IMR-90 (cell line): ENCODE data around the gene TUBA1A. TPM values are rescaled to one million over a fixed set of nuclear protein-coding genes. Genes with fewer than 3 reads are reported as not detected.

Experiments
- ATAC-seq: fragments of 200-7000 bp; cut with Tn5 transposase; 2 replicates; pipeline ENCODE4 v1.9.1; 2020; ENCODE audit warnings: low read depth, mild to moderate bottlenecking, moderate library complexity
- BruUV-seq: library from RNA; stranded (reverse); fragments of 400-500 nt; replicated peaks from 2 replicates; lab custom pipeline; 2021; lab: Mats Ljungman, UMichigan
- CTCF ChIA-PET: fragments of 300-600 bp; formaldehyde crosslinking; extraction: SDS; loops from one replicate; lab custom pipeline; 2021; ENCODE audit warnings: antibody characterized with exemption; lab: Yijun Ruan, JAX
- POLR2A ChIA-PET: fragments of 300-600 bp; sonication (Branson Sonifier 250); formaldehyde crosslinking; loops from one replicate; lab custom pipeline; 2022; ENCODE audit warnings: antibody characterized with exemption; ENCODE audit not compliant: unreplicated experiment; lab: Charles Lee
- DNase-seq: peaks from one replicate; pipeline ENCODE4 v3.0.0; 2013
- H2AFZ ChIP-seq: replicated peaks from 2 replicates; pipeline ENCODE3; 2013; ENCODE audit warnings: low read length, mild to moderate bottlenecking; ENCODE audit not compliant: poor library complexity
- H2AK5ac ChIP-seq: 2 replicates; pipeline ENCODE4 v1.6.1; 2013; ENCODE audit warnings: low read depth, low read length, inconsistent platforms
- H2AK9ac ChIP-seq: replicated peaks from 2 replicates; pipeline ENCODE3; 2013; ENCODE audit warnings: mild to moderate bottlenecking, low read depth, low read length, moderate library complexity; ENCODE audit not compliant: poor library complexity
- H2BK120ac ChIP-seq: 2 replicates; pipeline ENCODE4 v1.6.1; 2013; ENCODE audit warnings: low read depth, low read length, inconsistent platforms
- H2BK15ac ChIP-seq: 3 replicates; pipeline ENCODE4 v1.6.1; 2013; ENCODE audit warnings: low read depth, low read length, inconsistent platforms
- H2BK20ac ChIP-seq: 2 replicates; pipeline ENCODE4 v1.6.1; 2013; ENCODE audit warnings: low read depth, mild to moderate bottlenecking, inconsistent platforms, low read length, moderate library complexity
- H2BK5ac ChIP-seq: 2 replicates; pipeline ENCODE4 v1.6.1; 2013; ENCODE audit warnings: mild to moderate bottlenecking, low read depth, low read length, inconsistent platforms; ENCODE audit not compliant: poor library complexity, severe bottlenecking
- H3K14ac ChIP-seq: replicated peaks from 2 replicates; pipeline ENCODE4 v1.6.1; 2013; ENCODE audit warnings: low read depth, low read length, inconsistent platforms
- H3K18ac ChIP-seq: 2 replicates; pipeline ENCODE4 v1.6.1; 2013; ENCODE audit warnings: low read depth, low read length, control low read depth
- H3K23ac ChIP-seq: 2 replicates; pipeline ENCODE4 v1.6.1; 2013; ENCODE audit warnings: low read depth, low read length, inconsistent platforms
- H3K27ac ChIP-seq: 2 replicates; pipeline ENCODE4 v1.5.1; 2013; ENCODE audit warnings: mild to moderate bottlenecking, control low read depth, low read length; ENCODE audit not compliant: insufficient read depth
- H3K27me3 ChIP-seq: 2 replicates; pipeline ENCODE4 v1.6.1; 2013; ENCODE audit warnings: low read length; ENCODE audit not compliant: control insufficient read depth, insufficient read depth
- H3K36me3 ChIP-seq: 2 replicates; pipeline ENCODE4 v1.6.1; 2013; ENCODE audit warnings: low read length, mixed read lengths; ENCODE audit not compliant: control insufficient read depth, insufficient read depth
- H3K4ac ChIP-seq: 2 replicates; pipeline ENCODE4 v1.6.1; 2013; ENCODE audit warnings: low read depth, low read length, inconsistent platforms
- H3K4me1 ChIP-seq: 2 replicates; pipeline ENCODE4 v1.6.1; 2013; ENCODE audit warnings: low read length, mixed read lengths; ENCODE audit not compliant: control insufficient read depth, insufficient read depth
- H3K4me2 ChIP-seq: 2 replicates; pipeline ENCODE4 v1.6.1; 2013; ENCODE audit warnings: low read depth, mild to moderate bottlenecking, control low read depth, low read length, moderate library complexity
- H3K4me3 ChIP-seq: 2 replicates; pipeline ENCODE4 v1.5.1; 2013; ENCODE audit warnings: low read depth, mild to moderate bottlenecking, control low read depth, low read length, moderate library complexity; ENCODE audit not compliant: insufficient read depth
- H3K56ac ChIP-seq: 2 replicates; pipeline ENCODE4 v1.6.1; 2013; ENCODE audit warnings: low read length, inconsistent platforms; ENCODE audit not compliant: insufficient read depth; ENCODE audit errors: extremely low read depth
- H3K79me1 ChIP-seq, 2 experiments: 2 replicates each; pipeline ENCODE4 v1.6.1; 2013; ENCODE audit warnings: low read length in 2 of 2, inconsistent platforms in 1 of 2, low read depth in 1 of 2
- H3K9ac ChIP-seq: 2 replicates; pipeline ENCODE4 v1.6.1; 2013; ENCODE audit warnings: low read depth, low read length, control low read depth
- H3K9me1 ChIP-seq: 2 replicates; pipeline ENCODE4 v1.6.1; 2013; ENCODE audit warnings: low read length, inconsistent platforms; ENCODE audit not compliant: insufficient read depth
- H3K9me3 ChIP-seq: 2 replicates; pipeline ENCODE4 v1.6.1; 2013; ENCODE audit warnings: low read length; ENCODE audit not compliant: control insufficient read depth, insufficient read depth
- H4K20me1 ChIP-seq: 2 replicates; pipeline ENCODE4 v1.6.1; 2013; ENCODE audit warnings: low read length, inconsistent platforms; ENCODE audit not compliant: insufficient read depth
- H4K5ac ChIP-seq: 2 replicates; pipeline ENCODE4 v1.6.1; 2013; ENCODE audit warnings: mild to moderate bottlenecking, low read depth, low read length, control low read depth
- H4K8ac ChIP-seq, 2 experiments: 2 replicates each; pipeline ENCODE4 v1.6.1; 2013; ENCODE audit warnings: low read depth in 2 of 2, low read length in 2 of 2, control low read depth in 1 of 2, inconsistent platforms in 1 of 2
- H4K91ac ChIP-seq: 2 replicates; pipeline ENCODE4 v1.6.1; 2013; ENCODE audit warnings: low read depth, low read length, inconsistent platforms; ENCODE audit not compliant: insufficient read depth
- BHLHE40 ChIP-seq: fragments of 150-350 bp; IDR thresholded peaks from 2 replicates; pipeline ENCODE4 v1.6.1; 2016; ENCODE audit warnings: mild to moderate bottlenecking, low read depth, low read length
- CEBPB ChIP-seq: IDR thresholded peaks from 2 replicates; pipeline ENCODE4 v1.6.1; 2012; ENCODE audit warnings: low read depth, low read length, improper control_type of control experiment
- CHD1 ChIP-seq: IDR thresholded peaks from 2 replicates; pipeline ENCODE4 v1.6.1; 2012; ENCODE audit warnings: low read depth, low read length, improper control_type of control experiment
- FOS ChIP-seq: fragments of 150-350 bp; IDR thresholded peaks from 2 replicates; pipeline ENCODE4 v1.6.1; 2016; ENCODE audit warnings: low read depth, low read length
- MAFK ChIP-seq: IDR thresholded peaks from 2 replicates; pipeline ENCODE4 v1.6.1; 2012; ENCODE audit warnings: low read depth, low read length, improper control_type of control experiment
- MAZ ChIP-seq: IDR thresholded peaks from 2 replicates; pipeline ENCODE4 v1.6.1; 2012; ENCODE audit warnings: low read depth, mild to moderate bottlenecking, low read length, improper control_type of control experiment, moderate library complexity, borderline replicate concordance
- MXI1 ChIP-seq: IDR thresholded peaks from 2 replicates; pipeline ENCODE4 v1.6.1; 2012; ENCODE audit warnings: low read depth, mild to moderate bottlenecking, low read length, moderate library complexity, borderline replicate concordance
- NFE2L2 ChIP-seq: fragments of 150-350 bp; IDR thresholded peaks from 2 replicates; pipeline ENCODE4 v1.6.1; 2016; ENCODE audit warnings: low read depth, mild to moderate bottlenecking, low read length
- POLR2A ChIP-seq: IDR thresholded peaks from 2 replicates; pipeline ENCODE4 v1.6.1; 2012; ENCODE audit warnings: mild to moderate bottlenecking, low read depth, low read length
- RAD21 ChIP-seq: IDR thresholded peaks from 2 replicates; pipeline ENCODE4 v1.6.1; 2012; ENCODE audit warnings: low read length, improper control_type of control experiment
- RCOR1 ChIP-seq: IDR thresholded peaks from 2 replicates; pipeline ENCODE4 v1.6.1; 2012; ENCODE audit warnings: mild to moderate bottlenecking, low read length, improper control_type of control experiment; ENCODE audit not compliant: insufficient replicate concordance
- RFX5 ChIP-seq: IDR thresholded peaks from 2 replicates; pipeline ENCODE4 v1.8.0; 2012; ENCODE audit warnings: low read depth, mild to moderate bottlenecking, low read length, moderate library complexity
- SMC3 ChIP-seq: fragments of 150-350 bp; IDR thresholded peaks from 2 replicates; pipeline ENCODE4 v1.6.1; 2016; ENCODE audit warnings: low read depth, mild to moderate bottlenecking, antibody characterized with exemption, low read length, moderate library complexity
- USF2 ChIP-seq: fragments of 150-350 bp; IDR thresholded peaks from 2 replicates; pipeline ENCODE4 v1.6.1; 2017; ENCODE audit warnings: mild to moderate bottlenecking, antibody characterized with exemption, low read length, low read depth
- dilution Hi-C: fragments of 300-500 bp; cut with HindIII; formaldehyde crosslinking; loops from one replicate; pipeline ENCODE4 v1.14.3; 2018; ENCODE audit warnings: low sequenced_read_pairs; ENCODE audit not compliant: unreplicated experiment
- in situ Hi-C: fragments of 300-500 bp; cut with MboI; formaldehyde crosslinking; loops from 3 replicates; pipeline ENCODE4 v1.14.3; 2019; ENCODE audit warnings: low sequenced_read_pairs, inconsistent platforms, mixed read lengths
- intact Hi-C: fragments of 100-400 bp; cut with micrococcal nuclease; formaldehyde crosslinking; loops from 2 replicates; pipeline ENCODE4 v1.10.0; 2022
- polyA plus RNA-seq, 3 experiments: library from polyadenylated mRNA; depleted of rRNA; stranded (reverse); fragments of >200 nt; gene quantifications; 2 replicates each; pipeline ENCODE4 v1.2.3, GENCODE V29; 2012; ENCODE audit warnings: low replicate concordance in 1 of 3
- total RNA-seq: library from RNA; depleted of rRNA; stranded (reverse); fragments of >200 nt; gene quantifications from 2 replicates; pipeline ENCODE4 v1.2.3, GENCODE V29; 2012
- TF ChIP-seq, protein P1 (sequence below): conservative IDR thresholded peaks from 2 replicates; pipeline ENCODE4 v1.5.1; 2012; ENCODE audit warnings: mild to moderate bottlenecking, low read depth, low read length, improper control_type of control experiment
- TF ChIP-seq, protein P2 (sequence below): fragments of 150-350 bp; IDR thresholded peaks from 2 replicates; pipeline ENCODE4 v1.6.1; 2016; ENCODE audit warnings: low read depth, mild to moderate bottlenecking, low read length, moderate library complexity, borderline replicate concordance

The TUBA1A gene
- total and polyA plus RNA-seq, 2 of the 4 experiments (the other 2 are of a cell fraction) = 2,105 to 2,832 TPM

GRCh38 chr12:49170924-49171323, 18.0 kb downstream of the TUBA1A start:
- Histone ChIP-seq H3K4me3 (no peak overlapping the region), H3K56ac (no peak overlapping the region), H2AFZ (no peak overlapping the region), H3K36me3 (no peaks in the 10 kb centered on the region), H4K8ac (no peak overlapping the region), H2BK5ac (no peak overlapping the region), H3K4me1 (no peaks in the 10 kb centered on the region), H3K4me2 (no peak overlapping the region), H2AK9ac (no peak overlapping the region), H3K9ac (no peak overlapping the region), H3K9me1 (0 out of 2 replicates have a peak, but pooled peaks cover 2% of the 10 kb centered on the region), H3K79me1 (no peaks in the 10 kb centered on the region), H3K4ac (no peak overlapping the region), H3K18ac (no peak overlapping the region), H3K14ac (no peak overlapping the region), H2BK15ac (no peak overlapping the region), H3K23ac (no peak overlapping the region), H2BK120ac (no peak overlapping the region), H3K27ac (no peak overlapping the region), H3K9me3 (no peaks in the 10 kb centered on the region), H4K91ac (no peak overlapping the region), H4K5ac (no peak overlapping the region), H2AK5ac (no peak overlapping the region), H3K27me3 (peaks cover 2% of the 10 kb centered on the region; the same call in 1 of the 2 replicates), H4K20me1 (no peaks in the 10 kb centered on the region), H2BK20ac (no peak overlapping the region)
- ATAC-seq = no peak
- DNase-seq = no peak
- ChIA-PET POLR2A (no interaction called here), CTCF (no interaction called here)
- BruUV-seq = no TSS peak
- intact Hi-C loops = no loop called here
- TF ChIP-seq CHD1 = no peak
- TF ChIP-seq, protein P1, sequence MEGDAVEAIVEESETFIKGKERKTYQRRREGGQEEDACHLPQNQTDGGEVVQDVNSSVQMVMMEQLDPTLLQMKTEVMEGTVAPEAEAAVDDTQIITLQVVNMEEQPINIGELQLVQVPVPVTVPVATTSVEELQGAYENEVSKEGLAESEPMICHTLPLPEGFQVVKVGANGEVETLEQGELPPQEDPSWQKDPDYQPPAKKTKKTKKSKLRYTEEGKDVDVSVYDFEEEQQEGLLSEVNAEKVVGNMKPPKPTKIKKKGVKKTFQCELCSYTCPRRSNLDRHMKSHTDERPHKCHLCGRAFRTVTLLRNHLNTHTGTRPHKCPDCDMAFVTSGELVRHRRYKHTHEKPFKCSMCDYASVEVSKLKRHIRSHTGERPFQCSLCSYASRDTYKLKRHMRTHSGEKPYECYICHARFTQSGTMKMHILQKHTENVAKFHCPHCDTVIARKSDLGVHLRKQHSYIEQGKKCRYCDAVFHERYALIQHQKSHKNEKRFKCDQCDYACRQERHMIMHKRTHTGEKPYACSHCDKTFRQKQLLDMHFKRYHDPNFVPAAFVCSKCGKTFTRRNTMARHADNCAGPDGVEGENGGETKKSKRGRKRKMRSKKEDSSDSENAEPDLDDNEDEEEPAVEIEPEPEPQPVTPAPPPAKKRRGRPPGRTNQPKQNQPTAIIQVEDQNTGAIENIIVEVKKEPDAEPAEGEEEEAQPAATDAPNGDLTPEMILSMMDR = no peak
- no peak for TF ChIP-seq CEBPB
- TF ChIP-seq, protein P2, sequence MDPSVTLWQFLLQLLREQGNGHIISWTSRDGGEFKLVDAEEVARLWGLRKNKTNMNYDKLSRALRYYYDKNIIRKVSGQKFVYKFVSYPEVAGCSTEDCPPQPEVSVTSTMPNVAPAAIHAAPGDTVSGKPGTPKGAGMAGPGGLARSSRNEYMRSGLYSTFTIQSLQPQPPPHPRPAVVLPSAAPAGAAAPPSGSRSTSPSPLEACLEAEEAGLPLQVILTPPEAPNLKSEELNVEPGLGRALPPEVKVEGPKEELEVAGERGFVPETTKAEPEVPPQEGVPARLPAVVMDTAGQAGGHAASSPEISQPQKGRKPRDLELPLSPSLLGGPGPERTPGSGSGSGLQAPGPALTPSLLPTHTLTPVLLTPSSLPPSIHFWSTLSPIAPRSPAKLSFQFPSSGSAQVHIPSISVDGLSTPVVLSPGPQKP = no peak
- TF ChIP-seq RCOR1 = no peak
- TF ChIP-seq FOS = no peak
- TF ChIP-seq RFX5 = no peak
- no peak for TF ChIP-seq SMC3
- TF ChIP-seq BHLHE40 = no peak
- no peak for TF ChIP-seq USF2
- no peak for TF ChIP-seq POLR2A
- no peak for TF ChIP-seq MAZ
- TF ChIP-seq RAD21 = no peak
- TF ChIP-seq NFE2L2 = no peak
- TF ChIP-seq MXI1 = no peak
- no peak for TF ChIP-seq MAFK
- in situ Hi-C loops = no loop called here
- dilution Hi-C loops = no loop called here
